ENCODE data around the gene CACNA1S.

Gene CACNA1S

DNA sequence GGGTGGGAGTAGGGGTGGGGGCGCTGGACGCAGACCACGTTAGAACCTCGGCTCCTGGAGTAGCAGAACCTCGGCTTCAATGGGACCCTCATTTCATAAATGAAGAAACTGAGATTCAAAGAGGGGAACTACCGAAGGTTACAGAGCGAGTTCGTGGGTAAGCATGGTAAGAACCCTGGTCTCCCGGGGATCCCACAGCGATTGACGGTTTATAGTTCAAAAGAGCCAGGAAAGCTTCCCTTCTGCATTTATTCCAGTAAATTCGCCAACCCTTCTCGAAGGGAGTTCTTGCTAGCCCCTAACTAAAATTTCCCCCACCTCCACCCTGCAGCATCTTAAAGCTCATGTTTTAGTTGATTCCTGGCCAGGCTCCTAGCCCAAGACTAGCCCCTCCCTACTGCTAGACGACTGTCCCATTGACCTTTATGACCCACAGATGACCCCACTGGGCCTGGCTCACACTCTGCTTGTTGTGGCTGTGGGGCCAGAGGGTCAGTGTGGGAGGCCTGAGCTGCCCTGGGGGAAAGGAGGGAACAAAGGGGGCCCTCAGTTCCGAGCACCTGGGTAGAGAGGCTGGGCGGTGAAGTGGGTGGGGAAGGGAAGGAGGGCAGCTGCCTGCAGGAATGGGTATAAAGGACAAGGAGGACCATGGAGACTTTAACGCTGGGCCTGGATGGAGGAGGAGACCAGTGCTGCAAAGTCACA lies 88.2 kb downstream of the CACNA1S start:
- Histone ChIP-seq H3K27me3 (peaks cover 91% of the 10 kb centered on the region), H3K4me1 (no peaks in the 10 kb centered on the region), H3K9me3 (no peaks in the 10 kb centered on the region), H3K4me3 (ENCODE audit: low read depth, low read length) (no peak overlapping the region), H3K36me3 (no peaks in the 10 kb centered on the region)
- TF ChIP-seq, protein P1, sequence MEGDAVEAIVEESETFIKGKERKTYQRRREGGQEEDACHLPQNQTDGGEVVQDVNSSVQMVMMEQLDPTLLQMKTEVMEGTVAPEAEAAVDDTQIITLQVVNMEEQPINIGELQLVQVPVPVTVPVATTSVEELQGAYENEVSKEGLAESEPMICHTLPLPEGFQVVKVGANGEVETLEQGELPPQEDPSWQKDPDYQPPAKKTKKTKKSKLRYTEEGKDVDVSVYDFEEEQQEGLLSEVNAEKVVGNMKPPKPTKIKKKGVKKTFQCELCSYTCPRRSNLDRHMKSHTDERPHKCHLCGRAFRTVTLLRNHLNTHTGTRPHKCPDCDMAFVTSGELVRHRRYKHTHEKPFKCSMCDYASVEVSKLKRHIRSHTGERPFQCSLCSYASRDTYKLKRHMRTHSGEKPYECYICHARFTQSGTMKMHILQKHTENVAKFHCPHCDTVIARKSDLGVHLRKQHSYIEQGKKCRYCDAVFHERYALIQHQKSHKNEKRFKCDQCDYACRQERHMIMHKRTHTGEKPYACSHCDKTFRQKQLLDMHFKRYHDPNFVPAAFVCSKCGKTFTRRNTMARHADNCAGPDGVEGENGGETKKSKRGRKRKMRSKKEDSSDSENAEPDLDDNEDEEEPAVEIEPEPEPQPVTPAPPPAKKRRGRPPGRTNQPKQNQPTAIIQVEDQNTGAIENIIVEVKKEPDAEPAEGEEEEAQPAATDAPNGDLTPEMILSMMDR (IDR thresholded peaks at IDR 0.05; ENCODE audit: low read depth, low read length) = no peak
- DNase-seq = no peak

- Histone ChIP-seq H3K4me1 (no peaks in the 10 kb centered on the region), H3K9me3 (no peaks in the 10 kb centered on the region), H3K27me3 (peaks cover 89% of the 10 kb centered on the region), H3K36me3 (no peaks in the 10 kb centered on the region), H3K4me3 (ENCODE audit: low read depth, low read length) (no peak within 1 kb of the TSS)
- DNase-seq = peak; percentile 86
- TF ChIP-seq, protein P1 (IDR thresholded peaks at IDR 0.05; ENCODE audit: low read depth, low read length) = no peak
These were observed 88.7 kb downstream of the CACNA1S start, which contains the start of gene KIF21B for GRCh38 chr1:201023517-201023902. TSS of gene KIF21B (minus strand) at chr1:201023714. CDS start at chr1:201023383, 331 bp downstream.

DNA sequence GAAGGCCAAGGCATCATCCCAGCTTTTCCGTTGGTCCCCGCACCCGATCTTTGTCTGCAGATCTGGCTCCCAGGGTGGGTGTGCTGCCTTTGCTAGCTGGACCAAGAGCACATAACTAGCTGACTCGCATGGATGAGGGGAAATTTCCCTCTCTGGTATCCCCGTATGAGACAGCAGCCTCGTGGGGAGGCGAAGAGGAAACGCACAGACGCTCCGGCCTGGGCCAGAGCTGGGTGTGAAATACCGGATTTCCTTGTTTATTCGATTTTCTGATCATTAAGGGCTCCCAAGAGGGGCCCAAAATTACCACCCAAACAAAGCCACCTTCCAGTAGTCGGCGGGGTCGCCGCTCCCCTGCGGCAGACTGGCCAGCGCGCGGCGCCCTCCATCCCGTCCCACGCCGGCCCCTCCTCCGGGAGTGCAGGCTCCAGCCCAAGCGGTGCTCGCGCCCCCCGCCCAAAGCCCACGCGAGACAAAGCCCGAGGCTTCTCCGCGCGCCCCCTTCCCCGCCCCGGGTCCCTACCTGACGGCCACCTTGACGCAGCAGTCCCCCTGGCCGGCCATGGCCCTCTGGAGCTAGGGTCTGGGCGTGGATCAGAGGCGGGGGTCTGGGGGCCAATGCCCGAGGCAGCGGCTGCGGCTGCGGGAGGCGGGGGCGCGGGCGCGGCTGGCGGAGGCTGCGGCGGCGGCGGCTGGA lies 89.3 kb downstream of the CACNA1S start:
- no peak overlapping the region for H3K4me3 ChIP-seq (ENCODE audit: low read depth, low read length)
- H3K27me3 ChIP-seq = peaks cover 92% of the 10 kb centered on the region
- H3K9me3 ChIP-seq = no peaks in the 10 kb centered on the region
- no peaks in the 10 kb centered on the region for H3K4me1 ChIP-seq
- TF ChIP-seq, protein P1 (IDR thresholded peaks at IDR 0.05; ENCODE audit: low read depth, low read length) = no peak
- no peaks in the 10 kb centered on the region for H3K36me3 ChIP-seq
- no peak for DNase-seq

GRCh38 chr1:201022493-201022819 lies 89.8 kb downstream of the CACNA1S start:
- no peak for DNase-seq
- peaks cover 92% of the 10 kb centered on the region for H3K27me3 ChIP-seq
- H3K9me3 ChIP-seq = no peaks in the 10 kb centered on the region
- H3K4me1 ChIP-seq = no peaks in the 10 kb centered on the region
- no peaks in the 10 kb centered on the region for H3K36me3 ChIP-seq
- TF ChIP-seq, protein P1 (IDR thresholded peaks at IDR 0.05; ENCODE audit: low read depth, low read length) = no peak
- H3K4me3 ChIP-seq (ENCODE audit: low read depth, low read length) = no peak overlapping the region

DNA sequence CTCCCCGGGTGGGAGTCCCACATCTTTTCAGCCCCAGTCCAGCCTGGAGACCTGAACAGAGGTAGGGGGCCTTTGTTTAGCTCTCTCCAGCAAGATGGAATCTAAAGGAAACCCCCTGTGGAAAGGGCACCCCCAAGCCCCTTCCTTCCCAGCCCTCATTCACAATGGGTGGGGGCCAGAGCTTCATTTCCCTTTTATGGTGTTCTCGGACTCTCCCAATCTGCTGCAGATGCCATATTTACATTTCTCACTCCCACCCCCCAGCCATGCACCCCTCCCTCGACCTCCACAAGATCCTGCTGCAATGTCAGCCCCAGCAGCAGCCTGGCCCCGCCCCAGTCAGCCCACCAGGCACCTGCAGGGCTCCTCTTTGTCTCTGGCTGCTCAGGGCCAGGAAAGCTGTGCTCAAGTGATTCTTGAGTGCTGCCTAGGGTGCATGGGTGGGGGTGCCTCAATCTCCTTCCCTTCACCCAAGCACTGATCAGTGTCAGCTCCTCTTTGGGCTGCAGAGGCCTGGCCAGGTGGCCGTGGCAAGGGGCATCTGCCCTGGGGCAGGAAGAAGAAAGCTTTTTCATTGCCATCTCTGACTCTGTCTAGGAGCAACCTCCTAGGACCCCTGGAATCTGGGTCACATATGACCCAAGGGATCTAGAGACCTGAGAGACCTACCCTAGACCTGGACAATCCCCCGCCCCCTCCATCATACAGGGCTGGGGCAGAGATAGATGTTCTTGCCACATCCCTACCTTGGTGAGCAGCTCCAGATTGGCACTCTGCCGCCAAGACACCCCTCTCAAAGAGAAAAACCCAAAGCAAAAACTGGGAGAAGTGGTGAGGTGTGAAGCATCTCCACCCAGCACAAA lies 90.4 kb downstream of the CACNA1S start:
- H3K9me3 ChIP-seq = no peaks in the 10 kb centered on the region
- no peaks in the 10 kb centered on the region for H3K36me3 ChIP-seq
- no peak for DNase-seq
- H3K4me3 ChIP-seq (ENCODE audit: low read depth, low read length) = no peak overlapping the region
- TF ChIP-seq, protein P1 (IDR thresholded peaks at IDR 0.05; ENCODE audit: low read depth, low read length) = no peak
- peaks cover 4% of the 10 kb centered on the region for H3K4me1 ChIP-seq
- H3K27me3 ChIP-seq = peaks cover 88% of the 10 kb centered on the region

Measured in BE2C (cell line).